Measurements from ENCODE around the gene ZNHIT3. TPM values are rescaled to one million over a fixed set of nuclear protein-coding genes. Genes with fewer than 3 reads are reported as not detected.

The ZNHIT3 gene
- total RNA-seq, 1 donor from 2014 or later: 37.2 TPM

- Mint-ChIP-seq H3K27ac (no peak overlapping the region), H3K4me1 (peaks cover 9% of the 10 kb centered on the region), H3K4me3 (peak overlapping the region; percentile 38), H3K36me3 (peaks cover 16% of the 10 kb centered on the region), H3K27me3 (ENCODE audit: low read depth) (no peaks in the 10 kb centered on the region), H3K9me3 (no peaks in the 10 kb centered on the region)
- TF ChIP-seq, protein P1, sequence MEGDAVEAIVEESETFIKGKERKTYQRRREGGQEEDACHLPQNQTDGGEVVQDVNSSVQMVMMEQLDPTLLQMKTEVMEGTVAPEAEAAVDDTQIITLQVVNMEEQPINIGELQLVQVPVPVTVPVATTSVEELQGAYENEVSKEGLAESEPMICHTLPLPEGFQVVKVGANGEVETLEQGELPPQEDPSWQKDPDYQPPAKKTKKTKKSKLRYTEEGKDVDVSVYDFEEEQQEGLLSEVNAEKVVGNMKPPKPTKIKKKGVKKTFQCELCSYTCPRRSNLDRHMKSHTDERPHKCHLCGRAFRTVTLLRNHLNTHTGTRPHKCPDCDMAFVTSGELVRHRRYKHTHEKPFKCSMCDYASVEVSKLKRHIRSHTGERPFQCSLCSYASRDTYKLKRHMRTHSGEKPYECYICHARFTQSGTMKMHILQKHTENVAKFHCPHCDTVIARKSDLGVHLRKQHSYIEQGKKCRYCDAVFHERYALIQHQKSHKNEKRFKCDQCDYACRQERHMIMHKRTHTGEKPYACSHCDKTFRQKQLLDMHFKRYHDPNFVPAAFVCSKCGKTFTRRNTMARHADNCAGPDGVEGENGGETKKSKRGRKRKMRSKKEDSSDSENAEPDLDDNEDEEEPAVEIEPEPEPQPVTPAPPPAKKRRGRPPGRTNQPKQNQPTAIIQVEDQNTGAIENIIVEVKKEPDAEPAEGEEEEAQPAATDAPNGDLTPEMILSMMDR (IDR thresholded peaks at IDR 0.05; ENCODE audit: unreplicated experiment): no peak
- DNase-seq (ENCODE audit: low spot score in 2 of 2, unreplicated experiment in 2 of 2): no peak
Observed at GRCh38 chr17:36532435-36532975, 46.0 kb downstream of the ZNHIT3 start.

DNA sequence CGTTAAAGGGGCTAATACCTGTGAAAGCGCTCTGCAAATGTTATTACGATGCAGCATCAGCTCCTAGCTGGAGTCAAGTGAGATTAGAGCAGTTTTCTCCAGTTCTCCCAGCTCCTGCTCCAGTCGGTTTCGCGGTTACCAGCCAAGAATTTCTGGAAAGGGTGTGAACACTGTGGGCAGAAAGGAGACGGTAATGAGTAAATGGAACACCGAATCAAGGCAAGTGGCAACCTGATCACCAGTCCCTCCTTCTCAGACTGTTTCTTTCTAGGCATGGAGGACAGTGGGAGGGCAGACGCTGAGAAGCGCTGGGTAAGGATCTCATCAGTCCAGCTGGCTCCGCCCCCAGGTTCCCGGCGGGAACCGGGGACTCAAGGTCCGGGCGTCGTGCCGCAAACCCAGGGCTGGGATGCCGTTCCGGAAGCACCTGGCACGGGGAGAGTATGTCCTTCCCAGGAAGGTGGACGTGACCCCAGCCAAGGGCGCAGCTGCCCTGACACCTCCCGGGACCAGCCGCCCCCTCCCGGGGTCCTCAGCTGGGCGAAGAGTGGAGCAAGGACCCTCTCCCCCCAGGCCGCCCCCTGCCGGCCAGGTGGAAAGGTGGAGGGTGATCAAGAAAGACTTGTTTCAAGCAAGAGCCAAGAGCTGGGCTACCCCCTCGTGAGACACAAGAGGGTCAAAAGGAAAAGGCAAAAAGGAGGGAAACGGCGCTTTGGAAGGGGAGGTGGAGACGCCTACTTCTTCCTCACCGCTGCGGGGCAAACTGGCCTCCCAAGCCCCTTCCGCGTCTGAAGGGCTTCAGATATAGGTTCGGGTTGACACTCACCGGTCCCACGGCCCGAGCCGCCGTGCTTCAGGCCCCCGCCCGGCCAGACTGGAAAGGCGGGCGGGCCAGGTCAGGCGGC is 47.7 kb downstream of the ZNHIT3 start:
- Mint-ChIP-seq H3K36me3 (peaks cover 10% of the 10 kb centered on the region), H3K27ac (peak overlapping the region; percentile 99), H3K9me3 (no peaks in the 10 kb centered on the region), H3K4me1 (peaks cover 9% of the 10 kb centered on the region), H3K27me3 (ENCODE audit: low read depth) (no peaks in the 10 kb centered on the region), H3K4me3 (peak overlapping the region; percentile 93)
- DNase-seq (ENCODE audit: low spot score in 2 of 2, unreplicated experiment in 2 of 2): peak; percentile 35 to 69
- TF ChIP-seq, protein P1 (IDR thresholded peaks at IDR 0.05; ENCODE audit: unreplicated experiment): peak; percentile 58

GRCh38 chr17:36534840-36535668 is 48.6 kb downstream of the ZNHIT3 start, which contains the start of the genes MYO19 and PIGW:
TSS of gene MYO19 (minus strand) at chr17:36534868. CDS start at chr17:36532538, 2,330 bp downstream.
TSS of gene PIGW (plus strand) at chr17:36534987. CDS start at chr17:36537102, 2,115 bp downstream.
- TF ChIP-seq, protein P1 (IDR thresholded peaks at IDR 0.05; ENCODE audit: unreplicated experiment): no peak
- H3K9me3 Mint-ChIP-seq: no peaks in the 10 kb centered on the region
- H3K27ac Mint-ChIP-seq: peak within 1 kb of the TSS; percentile 99
- H3K27me3 Mint-ChIP-seq (ENCODE audit: low read depth): no peaks in the 10 kb centered on the region
- peaks cover 10% of the 10 kb centered on the region for H3K36me3 Mint-ChIP-seq
- H3K4me1 Mint-ChIP-seq: peaks cover 9% of the 10 kb centered on the region
- H3K4me3 Mint-ChIP-seq: peak within 1 kb of the TSS; percentile 93
- DNase-seq (ENCODE audit: low spot score in 2 of 2, unreplicated experiment in 2 of 2): peak; percentile 75 to 87

GRCh38 chr17:36535669-36536081 is 49.2 kb downstream of the ZNHIT3 start:
- Mint-ChIP-seq H3K27ac (peak overlapping the region; percentile 99), H3K4me1 (peaks cover 9% of the 10 kb centered on the region), H3K36me3 (peaks cover 10% of the 10 kb centered on the region), H3K27me3 (ENCODE audit: low read depth) (no peaks in the 10 kb centered on the region), H3K9me3 (no peaks in the 10 kb centered on the region), H3K4me3 (peak overlapping the region; percentile 93)
- TF ChIP-seq, protein P1 (IDR thresholded peaks at IDR 0.05; ENCODE audit: unreplicated experiment): no peak
- DNase-seq (ENCODE audit: low spot score in 2 of 2, unreplicated experiment in 2 of 2): no peak

GRCh38 chr17:36540696-36541095 is 54.2 kb downstream of the ZNHIT3 start:
- Mint-ChIP-seq H3K4me3 (no peak overlapping the region), H3K27ac (no peak overlapping the region), H3K9me3 (no peaks in the 10 kb centered on the region)

More at GRCh38 chr17:36540696-36541095, 54.2 kb downstream of the ZNHIT3 start:
- TF ChIP-seq, protein P1 (IDR thresholded peaks at IDR 0.05; ENCODE audit: unreplicated experiment): no peak
- H3K4me1 Mint-ChIP-seq: peaks cover 9% of the 10 kb centered on the region
- peaks cover 4% of the 10 kb centered on the region for H3K36me3 Mint-ChIP-seq
- DNase-seq (ENCODE audit: low spot score in 2 of 2, unreplicated experiment in 2 of 2): no peak
- no peaks in the 10 kb centered on the region for H3K27me3 Mint-ChIP-seq (ENCODE audit: low read depth)
